Suprapubic skin (tissue), 4 donors: Measurements from ENCODE around the gene NMRK2. TPM values are rescaled to one million over a fixed set of nuclear protein-coding genes. Genes with fewer than 3 reads are reported as not detected.
"Not testable (repeated sequence)": the region's sequence is repeated elsewhere in the genome, so short reads cannot be mapped to it uniquely, and the experiment has no call there.

Source experiments
- DNase-seq, 2 donors: peaks; one replicate each; pipeline ENCODE4 v3.0.0-alpha.2; 2019; ENCODE audit warnings: low spot score in 2 of 2
- H3K27ac ChIP-seq: fragments of 200-600 bp; sonication (generic); one replicate; pipeline ENCODE4 v1.5.1; 2019
- H3K27me3 ChIP-seq: fragments of 200-600 bp; sonication (generic); one replicate; pipeline ENCODE4 v1.5.1; 2019
- H3K36me3 ChIP-seq: fragments of 200-600 bp; sonication (generic); one replicate; pipeline ENCODE4 v1.5.1; 2019
- H3K4me1 ChIP-seq: fragments of 200-600 bp; sonication (generic); one replicate; pipeline ENCODE4 v1.5.1; 2019
- H3K4me3 ChIP-seq: fragments of 200-600 bp; sonication (generic); one replicate; pipeline ENCODE4 v1.5.1; 2019; ENCODE audit warnings: mild to moderate bottlenecking
- H3K9me3 ChIP-seq: fragments of 200-600 bp; sonication (generic); one replicate; pipeline ENCODE4 v1.5.1; 2019
- CTCF ChIP-seq, 2 donors: fragments of 200-600 bp in 1 of 2; fragments of 450-650 bp in 1 of 2; sonication (generic) in 1 of 2; IDR thresholded peaks; one replicate each; pipeline ENCODE4 v1.5.1; 2016 to 2019; ENCODE audit warnings: antibody characterized with exemption in 2 of 2, mild to moderate bottlenecking in 1 of 2, moderate library complexity in 1 of 2
- EP300 ChIP-seq: sonication (generic); formaldehyde crosslinking; IDR thresholded peaks from one replicate; pipeline ENCODE4 v1.6.1; 2017; ENCODE audit warnings: antibody characterized with exemption
- POLR2A ChIP-seq, 2 donors: fragments of 450-650 bp; IDR thresholded peaks; one replicate each; pipeline ENCODE4 v1.6.1; 2017; ENCODE audit warnings: antibody characterized with exemption in 2 of 2, mild to moderate bottlenecking in 2 of 2, moderate library complexity in 2 of 2
- POLR2AphosphoS5 ChIP-seq, 3 donors: sonication (generic); formaldehyde crosslinking; IDR thresholded peaks; one replicate each; pipeline ENCODE4 v1.6.1; 2017; ENCODE audit warnings: antibody characterized with exemption in 3 of 3
- WGBS: methylation state at CpG from one replicate; pipeline ENCODE4 v1.1.5; 2018; 5-methylcytosine and 5-hydroxymethylcytosine counted together
- total RNA-seq, 4 donors: library from RNA; depleted of rRNA; stranded (reverse); fragments of >200 nt; gene quantifications; one replicate each; pipeline ENCODE4 v1.1.0, GENCODE V29; 2016

The NMRK2 gene
- total RNA-seq, 4 donors from 2014 or later: not detected

DNA sequence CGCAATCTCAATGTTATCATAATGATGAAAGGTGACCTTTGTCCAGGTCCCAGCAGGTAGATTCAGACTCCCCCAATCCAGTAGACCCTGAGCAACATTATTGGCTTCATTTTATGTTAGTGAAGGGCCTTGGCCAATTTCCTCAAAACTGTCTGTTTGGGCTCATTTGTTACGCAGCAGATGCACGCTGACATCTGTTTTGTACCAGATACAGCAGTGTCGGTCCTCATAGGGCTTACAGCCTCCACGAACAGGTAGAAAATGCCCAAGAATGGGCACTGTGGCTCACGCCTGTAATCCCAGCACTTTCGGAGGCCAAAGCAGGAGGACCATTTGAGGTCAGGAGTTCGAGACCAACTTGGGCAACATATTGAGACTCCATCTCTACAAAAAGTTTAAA, 13.1 kb upstream of the NMRK2 start:
- no peak for TF ChIP-seq POLR2A (IDR thresholded peaks at IDR 0.05)
- TF ChIP-seq EP300: no peak
- TF ChIP-seq CTCF (IDR thresholded peaks at IDR 0.05): no peak
- TF ChIP-seq POLR2AphosphoS5 (IDR thresholded peaks at IDR 0.05): no peak
- H3K4me1 ChIP-seq: no peaks in the 10 kb centered on the region
- H3K36me3 ChIP-seq: no peaks in the 10 kb centered on the region
- no peaks in the 10 kb centered on the region for H3K27me3 ChIP-seq
- 89% methylated on average over 8 of the region's 8 CpGs for WGBS
- H3K9me3 ChIP-seq: peaks cover 10% of the 10 kb centered on the region
- no peak for DNase-seq
- H3K4me3 ChIP-seq: no peak overlapping the region
- no peak overlapping the region for H3K27ac ChIP-seq

GRCh38 chr19:3923096-3923758, 9.6 kb upstream of the NMRK2 start:
- peaks cover 10% of the 10 kb centered on the region for H3K9me3 ChIP-seq
- H3K4me3 ChIP-seq: no peak overlapping the region
- H3K4me1 ChIP-seq: no peaks in the 10 kb centered on the region
- no peak overlapping the region for H3K27ac ChIP-seq
- no peak for TF ChIP-seq EP300
- TF ChIP-seq POLR2AphosphoS5 (IDR thresholded peaks at IDR 0.05): no peak
- TF ChIP-seq CTCF (IDR thresholded peaks at IDR 0.05): peak in 1 of 2 donors; percentile 10
- TF ChIP-seq POLR2A (IDR thresholded peaks at IDR 0.05): no peak
- DNase-seq: no peak
- peaks cover 4% of the 10 kb centered on the region for H3K27me3 ChIP-seq
- H3K36me3 ChIP-seq: no peaks in the 10 kb centered on the region

DNA sequence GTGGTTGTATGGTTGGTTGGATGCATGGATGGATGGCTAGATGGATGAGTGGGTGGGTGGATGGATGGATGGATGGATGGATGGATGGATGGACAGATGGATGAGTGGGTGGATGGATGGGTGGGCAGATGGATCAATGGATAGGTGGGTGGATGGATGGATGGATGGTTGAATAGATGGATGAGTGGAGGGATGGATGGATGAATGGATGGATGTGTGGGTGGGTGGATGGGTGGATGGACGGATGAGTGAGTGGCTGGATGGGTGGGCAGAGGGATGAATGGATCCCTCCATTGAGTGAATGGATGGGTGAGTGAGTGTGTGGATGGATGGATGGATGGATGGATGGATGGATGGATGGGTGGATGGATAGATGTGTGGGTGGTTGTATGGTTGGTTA, 9.0 kb upstream of the NMRK2 start:
- H3K9me3 ChIP-seq: peaks cover 10% of the 10 kb centered on the region
- 94% methylated on average over 1 of the region's 1 CpG for WGBS
- no peaks in the 10 kb centered on the region for H3K4me1 ChIP-seq
- peaks cover 4% of the 10 kb centered on the region for H3K27me3 ChIP-seq
- H3K36me3 ChIP-seq: no peaks in the 10 kb centered on the region
- no peak overlapping the region for H3K27ac ChIP-seq
- H3K4me3 ChIP-seq: no peak overlapping the region
- TF ChIP-seq CTCF (IDR thresholded peaks at IDR 0.05) (peak in 1 of 2 donors; percentile 4), POLR2A (IDR thresholded peaks at IDR 0.05) (no peak)
- no peak for DNase-seq

DNA sequence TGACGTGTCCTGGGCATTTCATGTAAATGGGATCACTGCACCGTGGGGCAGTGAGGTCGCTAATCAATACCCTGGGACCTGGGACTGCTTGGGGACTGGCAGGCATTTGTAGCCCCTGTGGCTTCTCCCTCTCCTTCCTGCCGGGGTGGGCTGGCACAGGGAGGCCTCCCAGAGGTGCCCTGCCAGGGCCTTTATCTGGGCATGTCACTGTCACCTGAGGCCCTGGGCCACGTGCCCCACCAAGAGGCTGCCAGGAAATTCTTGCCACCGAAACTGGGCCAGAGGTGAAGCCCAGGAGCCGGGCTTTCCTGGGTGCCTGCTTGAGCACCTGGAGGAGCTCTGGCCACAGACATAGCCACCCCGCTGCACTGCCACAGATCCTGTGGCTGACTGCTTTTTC, 1.8 kb upstream of the NMRK2 start:
- TF ChIP-seq POLR2A (IDR thresholded peaks at IDR 0.05) (no peak), POLR2AphosphoS5 (IDR thresholded peaks at IDR 0.05) (no peak), CTCF (IDR thresholded peaks at IDR 0.05) (no peak)
- Histone ChIP-seq H3K4me3 (no peak overlapping the region), H3K27ac (no peak overlapping the region), H3K4me1 (peaks cover 4% of the 10 kb centered on the region), H3K27me3 (peaks cover 46% of the 10 kb centered on the region), H3K36me3 (no peaks in the 10 kb centered on the region), H3K9me3 (no peaks in the 10 kb centered on the region)
- no peak for DNase-seq
- WGBS: 55% methylated on average over 5 of the region's 8 CpGs

GRCh38 chr19:3936506-3937442, 3.9 kb downstream of the NMRK2 start:
- no peak for DNase-seq
- Histone ChIP-seq H3K27ac (no peak overlapping the region), H3K36me3 (no peaks in the 10 kb centered on the region), H3K4me3 (no peak overlapping the region), H3K27me3 (peaks cover 44% of the 10 kb centered on the region), H3K9me3 (no peaks in the 10 kb centered on the region), H3K4me1 (peaks cover 4% of the 10 kb centered on the region)
- no peak for TF ChIP-seq POLR2A (IDR thresholded peaks at IDR 0.05)
- TF ChIP-seq EP300: no peak
- 77% methylated on average over 17 of the region's 29 CpGs for WGBS

DNA sequence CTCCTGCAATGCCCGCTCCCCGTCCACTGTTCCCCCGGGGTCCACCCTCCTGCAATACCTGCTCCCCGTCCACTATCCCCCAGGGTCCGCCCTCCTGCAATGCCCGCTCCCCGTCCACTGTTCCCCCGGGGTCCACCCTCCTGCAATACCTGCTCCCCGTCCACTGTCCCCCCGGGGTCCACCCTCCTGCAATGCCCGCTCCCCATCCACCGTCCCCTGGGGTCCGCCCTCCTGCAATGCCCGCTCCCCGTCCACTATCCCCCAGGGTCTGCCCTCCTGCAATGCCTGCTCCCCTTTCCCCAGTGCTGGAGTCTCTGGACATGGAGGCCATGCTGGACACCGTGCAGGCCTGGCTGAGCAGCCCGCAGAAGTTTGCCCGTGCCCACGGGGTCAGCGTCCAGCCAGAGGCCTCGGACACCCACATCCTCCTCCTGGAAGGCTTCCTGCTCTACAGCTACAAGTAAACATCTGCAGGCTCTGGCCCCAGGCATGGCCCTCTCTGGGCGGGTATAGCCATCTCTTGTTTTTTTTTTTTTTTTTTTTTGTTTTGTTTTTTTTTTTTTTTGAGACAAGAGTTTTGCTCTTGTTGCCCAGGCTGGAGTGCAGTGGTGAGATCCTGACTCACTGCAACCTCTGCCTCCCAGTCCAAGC, 5.6 kb downstream of the NMRK2 start:
- not testable (repeated sequence) for H3K4me1 ChIP-seq, H3K9me3 ChIP-seq, H3K4me3 ChIP-seq, DNase-seq, H3K27ac ChIP-seq, H3K36me3 ChIP-seq
- WGBS: 92% methylated on average over 21 of the region's 22 CpGs
- H3K27me3 ChIP-seq: peaks cover 27% of the 10 kb centered on the region
